Left renal pelvis (tissue), 4 donors: ENCODE results near the gene SMC4. TPM values are rescaled to one million over a fixed set of nuclear protein-coding genes. Genes with fewer than 3 reads are reported as not detected.

Experiments
- DNase-seq, 4 donors: peaks; one replicate each; pipeline ENCODE4 v3.0.0-alpha.2; 2013; ENCODE audit warnings: low read depth in 4 of 4, low spot score in 3 of 4
- polyA plus RNA-seq, 4 donors: library from polyadenylated mRNA; unstranded; fragments of 120-200 nt; gene quantifications; one replicate each; pipeline ENCODE4 v1.2.1, GENCODE V29; 2013; ENCODE audit not compliant: insufficient read length in 4 of 4

The SMC4 gene
- polyA plus RNA-seq, 4 donors: 82.9 to 126 (median 110) TPM

- DNase-seq: no peak
These were observed 74.5 kb downstream of the SMC4 start for GRCh38 chr3:160473978-160474377.

- no peak for DNase-seq
These were observed 75.0 kb downstream of the SMC4 start for GRCh38 chr3:160474416-160474838.

GRCh38 chr3:160475153-160475552, 75.7 kb downstream of the SMC4 start:
- no peak for DNase-seq

GRCh38 chr3:160475884-160476283, 76.4 kb downstream of the SMC4 start:
- DNase-seq: no peak

GRCh38 chr3:160477750-160478149, 78.3 kb downstream of the SMC4 start:
- no peak for DNase-seq

- no peak for DNase-seq
These were observed 78.9 kb downstream of the SMC4 start for GRCh38 chr3:160478338-160478737.

GRCh38 chr3:160479376-160479775, 79.9 kb downstream of the SMC4 start:
- no peak for DNase-seq

- DNase-seq: no peak
These were observed 81.5 kb downstream of the SMC4 start for GRCh38 chr3:160480931-160481330.

- DNase-seq: no peak
These were observed 82.4 kb downstream of the SMC4 start for GRCh38 chr3:160481856-160482255.

- no peak for DNase-seq
These were observed 83.3 kb downstream of the SMC4 start for GRCh38 chr3:160482796-160483195.

Other genes with a start within 250 kb of the SMC4 start
- gene C3orf80, start 174.2 kb upstream of the SMC4 start, polyA plus RNA-seq: under 1 TPM; 0.22 to 0.53 (median 0.34) TPM
- 10 to 100 TPM; 49.2 to 71.0 (median 66.4) TPM for gene IFT80, start 425 bp upstream of the SMC4 start, polyA plus RNA-seq
- 10 to 100 TPM; 15.6 to 18.0 (median 17.5) TPM for gene TRIM59, start 50.1 kb downstream of the SMC4 start, polyA plus RNA-seq
- 10 to 100 TPM; 63.5 to 89.7 (median 77.3) TPM for gene KPNA4, start 165.9 kb downstream of the SMC4 start, polyA plus RNA-seq